ENCODE measurements around the gene ENHO.

DNA sequence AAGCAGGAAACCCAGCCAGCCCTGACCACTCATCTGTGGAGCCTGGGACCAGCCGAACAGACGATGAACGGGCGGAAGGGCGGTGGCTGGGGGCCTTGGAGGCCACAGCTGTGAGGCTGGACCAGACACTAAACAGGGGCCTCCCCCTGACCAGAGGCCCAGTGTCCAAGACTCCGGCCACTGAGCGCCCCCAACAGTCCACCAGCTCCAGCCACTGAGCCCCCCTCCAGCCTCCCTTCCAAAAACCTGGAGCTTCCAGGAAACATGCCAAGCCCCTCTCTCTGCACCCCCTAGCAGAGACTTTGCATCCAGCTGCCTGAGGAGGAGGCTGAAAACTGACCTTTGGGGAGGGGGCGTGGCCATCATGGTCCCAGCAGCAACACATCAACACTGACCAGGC is 43.5 kb upstream of the ENHO start:
- TF ChIP-seq, protein P1, sequence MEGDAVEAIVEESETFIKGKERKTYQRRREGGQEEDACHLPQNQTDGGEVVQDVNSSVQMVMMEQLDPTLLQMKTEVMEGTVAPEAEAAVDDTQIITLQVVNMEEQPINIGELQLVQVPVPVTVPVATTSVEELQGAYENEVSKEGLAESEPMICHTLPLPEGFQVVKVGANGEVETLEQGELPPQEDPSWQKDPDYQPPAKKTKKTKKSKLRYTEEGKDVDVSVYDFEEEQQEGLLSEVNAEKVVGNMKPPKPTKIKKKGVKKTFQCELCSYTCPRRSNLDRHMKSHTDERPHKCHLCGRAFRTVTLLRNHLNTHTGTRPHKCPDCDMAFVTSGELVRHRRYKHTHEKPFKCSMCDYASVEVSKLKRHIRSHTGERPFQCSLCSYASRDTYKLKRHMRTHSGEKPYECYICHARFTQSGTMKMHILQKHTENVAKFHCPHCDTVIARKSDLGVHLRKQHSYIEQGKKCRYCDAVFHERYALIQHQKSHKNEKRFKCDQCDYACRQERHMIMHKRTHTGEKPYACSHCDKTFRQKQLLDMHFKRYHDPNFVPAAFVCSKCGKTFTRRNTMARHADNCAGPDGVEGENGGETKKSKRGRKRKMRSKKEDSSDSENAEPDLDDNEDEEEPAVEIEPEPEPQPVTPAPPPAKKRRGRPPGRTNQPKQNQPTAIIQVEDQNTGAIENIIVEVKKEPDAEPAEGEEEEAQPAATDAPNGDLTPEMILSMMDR (IDR thresholded peaks at IDR 0.05) = no peak
- no peak for TF ChIP-seq POLR2A (IDR thresholded peaks at IDR 0.05)

Data from tibial nerve (tissue), 3 donors.